Measurements from ENCODE around the gene ZNF654. TPM values are rescaled to one million over a fixed set of nuclear protein-coding genes. Genes with fewer than 3 reads are reported as not detected.

ZNF654 gene
- total and polyA plus RNA-seq, 2 donors (not counting 3 experiments of a cell fraction or from before 2014, with no cell fraction given) = 2.9 to 14.6 TPM

DNA sequence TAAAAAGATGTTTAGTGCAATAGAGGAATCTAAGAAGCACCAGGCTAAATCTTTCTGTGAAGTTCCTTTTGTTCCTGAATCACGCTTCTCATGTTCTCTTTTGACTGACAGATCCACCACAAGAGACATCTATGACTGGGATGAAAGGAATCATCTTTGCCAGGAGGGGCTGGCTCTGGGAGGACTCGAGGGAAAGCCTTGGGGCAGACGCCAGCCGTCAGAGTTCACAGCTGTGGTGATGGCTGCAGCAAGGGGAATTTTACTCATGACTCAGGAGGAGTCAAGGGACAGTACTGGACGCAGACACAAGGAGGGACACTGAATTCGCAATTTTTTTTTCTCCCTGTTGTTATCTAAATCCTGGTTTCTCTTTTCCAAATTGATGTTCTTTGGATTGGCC is 129.4 kb downstream of the ZNF654 start:
- TF ChIP-seq JUN (IDR thresholded peaks at IDR 0.05; ENCODE audit: borderline replicate concordance, insufficient read depth, insufficient read length, low read depth) (no peak), FOS (IDR thresholded peaks at IDR 0.05; ENCODE audit: borderline replicate concordance, insufficient read depth, low read length) (no peak), POLR2AphosphoS5 (IDR thresholded peaks at IDR 0.05; ENCODE audit: insufficient read depth, low read depth, low read length) (no peak), MAX (IDR thresholded peaks at IDR 0.05; ENCODE audit: insufficient read depth, insufficient read length) (no peak), GATA2 (IDR thresholded peaks at IDR 0.05; ENCODE audit: insufficient read depth, insufficient read length, low read depth, low read length) (no peak), EZH2 (IDR thresholded peaks at IDR 0.05; ENCODE audit: borderline replicate concordance, low read depth, low read length, severe bottlenecking) (no peak), MYC (IDR thresholded peaks at IDR 0.05; ENCODE audit: low read depth, low read length) (no peak), POLR2A (IDR thresholded peaks at IDR 0.05; ENCODE audit: low read depth, low read length) (no peak)
- TF ChIP-seq, protein P1, sequence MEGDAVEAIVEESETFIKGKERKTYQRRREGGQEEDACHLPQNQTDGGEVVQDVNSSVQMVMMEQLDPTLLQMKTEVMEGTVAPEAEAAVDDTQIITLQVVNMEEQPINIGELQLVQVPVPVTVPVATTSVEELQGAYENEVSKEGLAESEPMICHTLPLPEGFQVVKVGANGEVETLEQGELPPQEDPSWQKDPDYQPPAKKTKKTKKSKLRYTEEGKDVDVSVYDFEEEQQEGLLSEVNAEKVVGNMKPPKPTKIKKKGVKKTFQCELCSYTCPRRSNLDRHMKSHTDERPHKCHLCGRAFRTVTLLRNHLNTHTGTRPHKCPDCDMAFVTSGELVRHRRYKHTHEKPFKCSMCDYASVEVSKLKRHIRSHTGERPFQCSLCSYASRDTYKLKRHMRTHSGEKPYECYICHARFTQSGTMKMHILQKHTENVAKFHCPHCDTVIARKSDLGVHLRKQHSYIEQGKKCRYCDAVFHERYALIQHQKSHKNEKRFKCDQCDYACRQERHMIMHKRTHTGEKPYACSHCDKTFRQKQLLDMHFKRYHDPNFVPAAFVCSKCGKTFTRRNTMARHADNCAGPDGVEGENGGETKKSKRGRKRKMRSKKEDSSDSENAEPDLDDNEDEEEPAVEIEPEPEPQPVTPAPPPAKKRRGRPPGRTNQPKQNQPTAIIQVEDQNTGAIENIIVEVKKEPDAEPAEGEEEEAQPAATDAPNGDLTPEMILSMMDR (IDR thresholded peaks at IDR 0.05; ENCODE audit: extremely low read depth in 1 of 2, insufficient read depth in 1 of 2, low read depth in 1 of 2, low read length in 2 of 2) = no peak
- no peaks in the 10 kb centered on the region for H3K27me3 ChIP-seq (ENCODE audit: control insufficient read depth in 2 of 2, insufficient read depth in 2 of 2, low read length in 2 of 2)
- no peak overlapping the region for H3K9ac ChIP-seq (replicated peaks; ENCODE audit: extremely low read depth, insufficient read depth, low read length)
- CTCF ChIA-PET = interaction anchor here (1.3 kb wide), 1 partner anchor 8 kb away, joined by 4 read pairs; no protein-coding TSS in a partner anchor
- intact Hi-C loops (cut with micrococcal nuclease) (no loop called here), dilution Hi-C loops (cut with MboI; ENCODE audit: extremely low pct_ligation_motif_present, low sequenced_read_pairs) (no loop called here)
- DNase-seq (ENCODE audit: low read depth, low spot score) (no peak), FAIRE-seq (no peak)
- H3K79me2 ChIP-seq (ENCODE audit: control insufficient read depth, insufficient read depth, low read length) = no peaks in the 10 kb centered on the region
- no peak overlapping the region for H3K4me2 ChIP-seq (ENCODE audit: insufficient read depth, low read length)
- no peaks in the 10 kb centered on the region for H3K9me1 ChIP-seq (replicated peaks; ENCODE audit: control insufficient read depth, extremely low read depth, insufficient read depth, low read length)
- no peak overlapping the region for H3K27ac ChIP-seq (ENCODE audit: insufficient read depth, low read depth, low read length)
- H2AFZ ChIP-seq (ENCODE audit: low read depth, low read length) = no peak overlapping the region
- H4K20me1 ChIP-seq (replicated peaks; ENCODE audit: control insufficient read depth, extremely low read depth, insufficient read depth, low read length) = no peaks in the 10 kb centered on the region
- H3K4me3 ChIP-seq (replicated peaks in 1 of 3; ENCODE audit: insufficient read depth in 1 of 3, low read depth in 1 of 3, low read length in 3 of 3) = no peak overlapping the region
- no peaks in the 10 kb centered on the region for H3K36me3 ChIP-seq (ENCODE audit: control insufficient read depth in 2 of 2, extremely low read depth in 1 of 2, insufficient read depth in 2 of 2, low read length in 2 of 2)
- H3K9me3 ChIP-seq (replicated peaks; ENCODE audit: control insufficient read depth, insufficient read depth, low read length) = no peaks in the 10 kb centered on the region
- no peaks in the 10 kb centered on the region for H3K4me1 ChIP-seq (ENCODE audit: control insufficient read depth, extremely low read depth, insufficient read depth, low read length)
- no TSS peak for BruUV-seq (replicated peaks)
- POLR2A ChIA-PET = no interaction called here

Measured in endothelial cell of umbilical vein (primary cell).